Thyroid gland (tissue), 4 donors: ENCODE results near the gene EMX1. TPM values are rescaled to one million over a fixed set of nuclear protein-coding genes. Genes with fewer than 3 reads are reported as not detected.

Source experiments
- DNase-seq, 2 donors: peaks; one replicate each; pipeline ENCODE4 v3.0.0-alpha.2; 2019
- H3K27ac ChIP-seq, 3 donors: fragments of 200-600 bp; sonication (generic); 1 replicate in 2 of 3; 2 replicates in 1 of 3; pipeline ENCODE4 v1.5.1; 2016 to 2019; ENCODE audit warnings: mild to moderate bottlenecking in 1 of 3, moderate library complexity in 1 of 3
- H3K27me3 ChIP-seq: fragments of 200-600 bp; sonication (generic); one replicate; pipeline ENCODE4 v1.5.1; 2019
- H3K36me3 ChIP-seq, 2 donors: fragments of 200-600 bp; sonication (generic); one replicate each; pipeline ENCODE4 v1.5.1; 2016 to 2019
- H3K4me1 ChIP-seq, 2 donors: fragments of 200-600 bp; sonication (generic); one replicate each; pipeline ENCODE4 v1.5.1; 2017 to 2019
- H3K4me3 ChIP-seq, 3 donors: fragments of 200-600 bp; sonication (generic); replicated peaks in 1 of 3; 1 replicate in 2 of 3; 2 replicates in 1 of 3; pipeline ENCODE4 v1.5.1; 2016; ENCODE audit warnings: mild to moderate bottlenecking in 1 of 3
- H3K9me3 ChIP-seq: fragments of 200-600 bp; sonication (generic); one replicate; pipeline ENCODE4 v1.5.1; 2017
- POLR2A ChIP-seq, 2 donors: fragments of 450-650 bp; IDR thresholded peaks; one replicate each; pipeline ENCODE4 v1.6.1; 2017; ENCODE audit warnings: antibody characterized with exemption in 2 of 2, mild to moderate bottlenecking in 2 of 2, moderate library complexity in 1 of 2
- WGBS, 2 donors: methylation state at CpG; one replicate each; pipeline ENCODE4 v1.1.5; 2017; 5-methylcytosine and 5-hydroxymethylcytosine counted together
- intact Hi-C: fragments of 100-400 bp; cut with DNase I; formaldehyde crosslinking; loops from one replicate; pipeline ENCODE4 v1.15.1; 2023
- total RNA-seq, 4 donors: library from RNA; depleted of rRNA; stranded (reverse); fragments of >200 nt; gene quantifications; one replicate each; pipeline ENCODE4 v1.2.3, GENCODE V29; 2016
- TF ChIP-seq, protein P1 (sequence below), 6 experiments: fragments of 200-600 bp in 3 of 6; fragments of 450-650 bp in 3 of 6; sonication (generic) in 3 of 6; IDR thresholded peaks; one replicate each; pipeline ENCODE4 v1.5.1; 2016 to 2019; ENCODE audit warnings: antibody characterized with exemption in 6 of 6, mild to moderate bottlenecking in 2 of 6, inconsistent platforms in 1 of 6, moderate library complexity in 1 of 6

EMX1 gene
- total RNA-seq, 4 donors from 2014 or later = 0.22 TPM; not detected in 3

DNA sequence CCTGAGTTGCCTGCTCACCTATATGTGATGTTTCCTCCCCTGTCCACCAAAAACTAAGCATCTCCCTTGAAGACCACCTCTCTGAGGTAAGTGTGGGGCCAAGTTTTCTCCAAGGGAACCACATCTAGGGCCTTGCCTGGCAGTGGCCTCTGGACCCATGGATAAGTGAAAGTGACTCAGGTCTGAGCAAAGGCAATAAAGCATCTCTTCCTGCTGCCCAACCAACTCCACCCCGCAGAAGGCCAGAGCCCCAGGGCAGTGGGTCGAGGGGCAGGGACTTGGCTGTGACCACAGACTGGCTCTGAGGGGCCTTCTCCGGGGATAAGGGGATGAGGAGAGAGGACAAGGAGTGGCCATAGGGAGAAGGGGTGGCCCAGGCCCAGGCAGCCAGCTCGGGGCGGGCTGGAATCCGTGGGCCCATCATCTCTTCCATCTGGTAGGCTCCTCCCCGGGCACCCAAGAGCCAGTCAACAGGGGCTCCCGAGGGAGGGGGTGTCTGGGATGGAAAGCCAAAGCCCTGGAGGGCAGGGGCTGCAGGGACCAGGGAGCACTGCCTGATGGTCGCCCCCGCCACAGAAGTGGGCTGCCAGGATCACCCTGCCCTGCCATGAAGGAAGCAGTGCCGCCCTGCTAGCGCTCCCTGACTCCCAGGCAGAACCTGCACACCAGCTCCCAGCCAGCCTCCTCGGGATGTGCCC is 33.4 kb downstream of the EMX1 start:
- Histone ChIP-seq H3K4me1 (no peaks in the 10 kb centered on the region), H3K27me3 (no peaks in the 10 kb centered on the region), H3K9me3 (no peaks in the 10 kb centered on the region), H3K4me3 (no peak overlapping the region), H3K27ac (no peak overlapping the region), H3K36me3 (no peaks in the 10 kb centered on the region)
- intact Hi-C loops = no loop called here
- 85 to 90% methylated on average over 5 to 12 of the region's 13 CpGs for WGBS, 2 donors
- DNase-seq = no peak
- TF ChIP-seq POLR2A (IDR thresholded peaks at IDR 0.05) = no peak
- TF ChIP-seq, protein P1, sequence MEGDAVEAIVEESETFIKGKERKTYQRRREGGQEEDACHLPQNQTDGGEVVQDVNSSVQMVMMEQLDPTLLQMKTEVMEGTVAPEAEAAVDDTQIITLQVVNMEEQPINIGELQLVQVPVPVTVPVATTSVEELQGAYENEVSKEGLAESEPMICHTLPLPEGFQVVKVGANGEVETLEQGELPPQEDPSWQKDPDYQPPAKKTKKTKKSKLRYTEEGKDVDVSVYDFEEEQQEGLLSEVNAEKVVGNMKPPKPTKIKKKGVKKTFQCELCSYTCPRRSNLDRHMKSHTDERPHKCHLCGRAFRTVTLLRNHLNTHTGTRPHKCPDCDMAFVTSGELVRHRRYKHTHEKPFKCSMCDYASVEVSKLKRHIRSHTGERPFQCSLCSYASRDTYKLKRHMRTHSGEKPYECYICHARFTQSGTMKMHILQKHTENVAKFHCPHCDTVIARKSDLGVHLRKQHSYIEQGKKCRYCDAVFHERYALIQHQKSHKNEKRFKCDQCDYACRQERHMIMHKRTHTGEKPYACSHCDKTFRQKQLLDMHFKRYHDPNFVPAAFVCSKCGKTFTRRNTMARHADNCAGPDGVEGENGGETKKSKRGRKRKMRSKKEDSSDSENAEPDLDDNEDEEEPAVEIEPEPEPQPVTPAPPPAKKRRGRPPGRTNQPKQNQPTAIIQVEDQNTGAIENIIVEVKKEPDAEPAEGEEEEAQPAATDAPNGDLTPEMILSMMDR (IDR thresholded peaks at IDR 0.05) = no peak

DNA sequence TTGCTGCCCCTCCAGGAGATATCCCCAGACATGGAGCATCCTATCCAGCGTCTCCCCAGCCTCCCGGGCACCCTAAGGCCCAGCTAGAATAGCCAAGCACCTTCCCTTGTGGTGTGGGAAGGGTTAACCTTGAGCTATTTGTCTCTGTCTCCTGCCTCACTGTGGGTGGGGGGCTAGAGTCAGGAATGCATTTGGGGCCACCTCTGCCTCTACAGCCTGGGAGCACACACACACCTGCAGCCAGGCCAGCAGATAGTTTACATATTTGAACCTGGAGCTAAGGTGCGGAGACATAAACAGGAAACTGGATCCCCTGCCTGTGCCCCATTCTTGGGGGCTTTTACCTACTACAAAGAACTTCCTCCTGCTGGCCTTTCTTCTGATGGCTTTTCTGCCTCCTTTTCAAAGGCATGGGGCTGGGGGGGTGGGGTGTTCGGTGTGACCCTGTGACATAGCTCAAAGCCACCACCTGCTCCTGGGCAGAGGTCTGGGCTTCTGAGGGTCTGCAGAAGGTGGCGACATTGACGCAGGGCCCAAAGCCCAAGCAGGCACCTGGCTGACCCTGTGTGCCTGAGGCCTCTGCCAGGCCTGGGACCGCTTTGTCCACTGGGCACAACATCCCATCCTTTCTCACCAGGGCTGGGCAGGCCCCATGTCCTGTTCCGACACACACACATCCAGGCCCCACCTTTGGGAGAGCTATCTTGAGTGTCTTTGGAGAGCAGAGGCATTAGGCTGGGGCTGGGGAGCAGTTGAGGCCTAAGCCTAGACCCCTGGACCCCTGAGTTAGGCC is 34.2 kb downstream of the EMX1 start:
- TF ChIP-seq, protein P1 (IDR thresholded peaks at IDR 0.05) = no peak
- TF ChIP-seq POLR2A (IDR thresholded peaks at IDR 0.05) = no peak
- Histone ChIP-seq H3K27ac (no peak overlapping the region), H3K9me3 (no peaks in the 10 kb centered on the region), H3K36me3 (no peaks in the 10 kb centered on the region), H3K4me1 (no peaks in the 10 kb centered on the region), H3K27me3 (no peaks in the 10 kb centered on the region), H3K4me3 (no peak overlapping the region)
- 81 to 94% methylated on average over 7 to 8 of the region's 8 CpGs for WGBS, 2 donors
- no peak for DNase-seq
- intact Hi-C loops = no loop called here

DNA sequence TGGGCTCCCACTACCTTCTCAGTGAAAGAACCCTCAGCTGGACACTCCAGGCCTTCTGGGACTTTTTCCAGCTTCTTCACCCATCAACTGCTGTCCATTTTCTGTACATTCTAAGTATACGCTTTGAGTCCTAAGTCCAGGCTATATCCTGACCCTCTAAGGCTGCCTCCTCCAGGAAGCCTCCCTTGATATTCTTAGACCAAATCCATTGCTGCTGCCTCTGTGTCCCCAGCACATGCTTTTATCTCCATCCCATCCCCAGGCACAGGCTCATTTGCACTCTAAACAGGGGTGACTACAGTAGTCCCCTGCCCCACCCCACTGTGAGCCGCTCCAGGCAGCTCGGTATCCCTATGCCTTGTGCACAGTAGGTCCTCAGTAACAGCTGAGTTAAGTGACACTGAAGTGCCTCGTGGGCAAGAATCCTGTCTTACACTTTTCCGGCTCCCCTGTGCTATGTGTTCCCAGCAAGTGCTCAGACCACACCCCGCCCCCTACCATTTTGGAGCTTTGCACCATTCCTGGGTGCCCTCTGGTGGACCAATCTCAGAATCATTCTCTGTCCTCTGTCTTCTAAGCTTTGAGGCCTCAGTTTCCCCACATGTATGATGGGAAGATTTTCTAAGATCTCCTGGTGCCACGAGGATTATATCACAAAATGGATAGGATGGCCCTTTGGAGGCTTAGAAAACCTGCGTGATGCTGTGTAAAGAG is 34.9 kb downstream of the EMX1 start:
- Histone ChIP-seq H3K27me3 (no peaks in the 10 kb centered on the region), H3K27ac (no peak overlapping the region), H3K9me3 (no peaks in the 10 kb centered on the region), H3K36me3 (no peaks in the 10 kb centered on the region), H3K4me1 (no peaks in the 10 kb centered on the region), H3K4me3 (no peak overlapping the region)
- 84 to 86% methylated on average over 8 of the region's 8 CpGs for WGBS, 2 donors
- DNase-seq = no peak
- intact Hi-C loops = no loop called here
- TF ChIP-seq POLR2A (IDR thresholded peaks at IDR 0.05) = no peak
- TF ChIP-seq, protein P1 (IDR thresholded peaks at IDR 0.05) = no peak

DNA sequence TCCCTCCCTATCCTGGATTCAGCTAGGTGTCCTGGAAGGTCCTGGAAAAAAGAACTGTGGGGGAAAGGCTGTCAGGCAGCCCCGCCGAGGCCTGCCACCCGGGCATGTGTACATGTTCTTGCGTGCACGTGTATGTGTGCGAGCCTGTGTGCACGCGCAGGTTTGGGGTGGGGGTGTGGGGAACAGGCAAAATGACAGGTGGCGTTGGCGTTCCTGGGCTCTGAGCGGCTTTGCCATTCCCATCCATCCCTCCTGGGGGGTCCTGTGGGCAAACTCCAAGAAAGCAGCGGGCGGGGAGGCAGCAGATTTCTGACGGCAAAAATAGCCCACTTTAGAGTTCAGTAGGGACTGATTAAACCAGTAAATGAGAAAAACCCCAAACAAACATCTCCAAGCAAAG is 35.6 kb downstream of the EMX1 start:
- no peaks in the 10 kb centered on the region for H3K9me3 ChIP-seq
- no peaks in the 10 kb centered on the region for H3K36me3 ChIP-seq
- intact Hi-C loops = no loop called here
- DNase-seq = no peak
- no peak overlapping the region for H3K27ac ChIP-seq
- H3K4me1 ChIP-seq = no peaks in the 10 kb centered on the region
- 89 to 92% methylated on average over 14 of the region's 14 CpGs for WGBS, 2 donors
- no peak overlapping the region for H3K4me3 ChIP-seq
- TF ChIP-seq, protein P1 (IDR thresholded peaks at IDR 0.05) = no peak
- TF ChIP-seq POLR2A (IDR thresholded peaks at IDR 0.05) = no peak
- H3K27me3 ChIP-seq = no peaks in the 10 kb centered on the region
